ENCODE data around the gene CENPX.

CENPX gene

DNA sequence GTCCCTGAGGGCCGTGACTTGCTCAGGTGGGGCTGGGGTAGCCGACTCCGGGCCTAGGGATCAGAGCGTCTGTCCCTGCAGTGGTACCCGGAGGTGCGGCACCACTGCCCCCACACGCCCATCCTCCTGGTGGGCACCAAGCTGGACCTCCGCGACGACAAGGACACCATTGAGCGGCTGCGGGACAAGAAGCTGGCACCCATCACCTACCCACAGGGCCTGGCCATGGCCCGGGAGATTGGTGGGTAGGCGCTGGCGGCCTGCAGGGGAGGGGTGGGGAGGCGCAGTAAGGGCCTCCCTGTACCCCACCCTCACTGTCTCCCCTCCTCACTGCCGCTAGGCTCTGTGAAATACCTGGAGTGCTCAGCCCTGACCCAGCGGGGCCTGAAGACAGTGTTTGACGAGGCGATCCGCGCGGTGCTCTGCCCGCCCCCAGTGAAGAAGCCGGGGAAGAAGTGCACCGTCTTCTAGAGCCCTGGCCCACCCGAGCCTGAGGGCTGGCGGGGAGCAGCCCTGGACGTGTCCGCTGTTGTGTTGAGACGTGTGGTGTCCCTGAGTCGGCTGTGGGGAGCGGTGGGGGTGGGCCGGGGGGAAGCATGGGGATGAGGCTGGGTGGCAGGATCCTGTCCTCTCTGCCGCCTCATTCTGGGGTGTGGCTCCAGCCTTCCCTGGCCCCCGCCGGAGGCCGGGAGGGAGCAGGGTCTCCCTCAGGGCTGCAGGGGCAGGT is 10.8 kb upstream of the CENPX start:
- H3K27ac ChIP-seq = peak overlapping the region; percentile 82
- POLR2A ChIA-PET (ENCODE audit: low non-redundant PET) = interaction anchor here (0.9 kb wide), 1 partner anchor 17 kb away, joined by 3 read pairs; no protein-coding TSS in a partner anchor
- CTCF ChIA-PET = no interaction called here
- no peak for DNase-seq (ENCODE audit: low spot score)
- TF ChIP-seq, protein P1, sequence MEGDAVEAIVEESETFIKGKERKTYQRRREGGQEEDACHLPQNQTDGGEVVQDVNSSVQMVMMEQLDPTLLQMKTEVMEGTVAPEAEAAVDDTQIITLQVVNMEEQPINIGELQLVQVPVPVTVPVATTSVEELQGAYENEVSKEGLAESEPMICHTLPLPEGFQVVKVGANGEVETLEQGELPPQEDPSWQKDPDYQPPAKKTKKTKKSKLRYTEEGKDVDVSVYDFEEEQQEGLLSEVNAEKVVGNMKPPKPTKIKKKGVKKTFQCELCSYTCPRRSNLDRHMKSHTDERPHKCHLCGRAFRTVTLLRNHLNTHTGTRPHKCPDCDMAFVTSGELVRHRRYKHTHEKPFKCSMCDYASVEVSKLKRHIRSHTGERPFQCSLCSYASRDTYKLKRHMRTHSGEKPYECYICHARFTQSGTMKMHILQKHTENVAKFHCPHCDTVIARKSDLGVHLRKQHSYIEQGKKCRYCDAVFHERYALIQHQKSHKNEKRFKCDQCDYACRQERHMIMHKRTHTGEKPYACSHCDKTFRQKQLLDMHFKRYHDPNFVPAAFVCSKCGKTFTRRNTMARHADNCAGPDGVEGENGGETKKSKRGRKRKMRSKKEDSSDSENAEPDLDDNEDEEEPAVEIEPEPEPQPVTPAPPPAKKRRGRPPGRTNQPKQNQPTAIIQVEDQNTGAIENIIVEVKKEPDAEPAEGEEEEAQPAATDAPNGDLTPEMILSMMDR (conservative IDR thresholded peaks at IDR 0.05; ENCODE audit: low read depth) = no peak

DNA sequence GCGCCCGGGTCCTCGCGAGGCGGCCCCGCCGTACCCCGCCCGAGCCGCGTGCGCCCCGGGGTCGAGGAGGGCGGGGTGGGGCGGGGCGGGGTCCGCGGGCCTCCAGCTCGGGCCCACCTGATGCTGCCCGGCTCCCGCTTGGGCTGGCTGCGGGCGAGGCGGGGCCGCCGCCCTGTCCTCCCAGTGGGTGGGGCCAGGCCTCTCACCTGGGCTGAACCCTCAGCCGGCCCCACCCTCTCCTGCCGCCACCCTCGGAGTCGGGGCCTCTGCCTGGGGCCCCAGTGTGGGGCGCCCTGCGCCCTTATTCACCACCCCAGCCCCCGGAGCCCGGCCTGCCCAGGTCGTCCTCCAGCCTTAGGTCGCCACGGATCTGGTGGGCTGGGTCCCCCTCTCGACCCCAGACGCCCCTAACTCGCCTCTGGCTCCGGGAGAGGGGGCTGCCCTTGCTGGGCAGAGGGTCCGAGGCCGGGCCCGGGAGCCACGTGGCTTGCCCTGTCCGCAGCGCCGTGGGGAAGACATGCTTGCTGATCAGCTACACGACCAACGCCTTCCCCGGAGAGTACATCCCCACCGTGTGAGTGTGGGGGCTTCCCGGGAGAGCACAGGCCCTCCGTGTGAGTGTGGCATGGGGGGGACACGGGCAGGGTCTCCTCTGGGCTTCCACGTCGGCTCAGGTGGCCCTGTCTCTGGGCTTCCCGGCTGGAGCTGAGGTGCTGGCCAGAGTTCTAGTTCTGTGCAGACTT is 9.4 kb upstream of the CENPX start:
- ChIA-PET CTCF (interaction anchor here (0.5 to 2.9 kb wide), 3 partner anchors 11 to 153 kb away, joined by 3 to 22 read pairs (median 4); partner anchors contain the start of gene CENPX), POLR2A (ENCODE audit: low non-redundant PET) (no interaction called here)

DNA sequence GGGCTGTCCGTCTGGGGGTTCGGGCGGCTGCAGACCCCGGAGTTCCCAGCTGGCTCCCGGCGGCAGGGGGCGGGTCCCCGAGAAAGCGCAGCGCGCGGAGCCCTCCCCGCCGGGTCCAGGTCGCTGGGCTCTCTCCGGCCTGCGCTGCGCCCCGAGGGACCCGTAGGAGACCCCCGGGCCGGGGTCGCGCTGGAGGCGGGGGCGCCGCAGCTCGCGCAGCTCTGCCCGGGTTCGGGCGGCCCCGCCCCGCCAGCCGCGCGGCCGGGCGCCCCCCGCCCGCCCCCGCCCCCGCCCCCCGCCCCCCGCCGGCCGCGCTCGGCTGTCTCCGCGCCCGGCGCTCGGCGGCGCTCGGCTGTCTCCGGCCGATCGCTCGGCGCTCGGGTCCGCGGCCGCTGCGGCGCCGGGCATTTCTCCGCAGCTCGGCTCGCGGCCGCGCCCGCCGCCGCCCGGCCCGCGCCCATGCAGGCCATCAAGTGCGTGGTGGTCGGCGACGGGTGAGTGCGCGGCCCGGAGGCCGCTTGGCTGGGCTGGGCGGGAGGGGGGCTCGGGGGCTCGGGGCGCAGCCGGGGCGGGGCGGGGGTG is 8.7 kb upstream of the CENPX start, which contains the start of gene RAC3:
Gene RAC3 (plus strand): TSS at position 376 of the 582 bp plus-strand sequence. CDS start 84 bp downstream, at position 460.
- CTCF ChIA-PET = interaction anchor here (0.5 to 3.1 kb wide), 7 partner anchors 10 to 154 kb away, joined by 3 to 24 read pairs (median 4); partner anchors contain the start of gene CENPX
- no peak for DNase-seq (ENCODE audit: low spot score)
- H3K27ac ChIP-seq = peak within 1 kb of the TSS; percentile 82
- TF ChIP-seq, protein P1 (conservative IDR thresholded peaks at IDR 0.05; ENCODE audit: low read depth) = no peak
- POLR2A ChIA-PET (ENCODE audit: low non-redundant PET) = interaction anchor here (0.6 kb wide), 1 partner anchor 8 kb away, joined by 3 read pairs; the partner anchor contains the start of genes CENPX and LRRC45

More for the DNA sequence above, 9.4 kb upstream of the CENPX start:
- TF ChIP-seq, protein P1 (conservative IDR thresholded peaks at IDR 0.05; ENCODE audit: low read depth) = no peak
- peak overlapping the region; percentile 82 for H3K27ac ChIP-seq
- DNase-seq (ENCODE audit: low spot score) = peak; percentile 53

DNA sequence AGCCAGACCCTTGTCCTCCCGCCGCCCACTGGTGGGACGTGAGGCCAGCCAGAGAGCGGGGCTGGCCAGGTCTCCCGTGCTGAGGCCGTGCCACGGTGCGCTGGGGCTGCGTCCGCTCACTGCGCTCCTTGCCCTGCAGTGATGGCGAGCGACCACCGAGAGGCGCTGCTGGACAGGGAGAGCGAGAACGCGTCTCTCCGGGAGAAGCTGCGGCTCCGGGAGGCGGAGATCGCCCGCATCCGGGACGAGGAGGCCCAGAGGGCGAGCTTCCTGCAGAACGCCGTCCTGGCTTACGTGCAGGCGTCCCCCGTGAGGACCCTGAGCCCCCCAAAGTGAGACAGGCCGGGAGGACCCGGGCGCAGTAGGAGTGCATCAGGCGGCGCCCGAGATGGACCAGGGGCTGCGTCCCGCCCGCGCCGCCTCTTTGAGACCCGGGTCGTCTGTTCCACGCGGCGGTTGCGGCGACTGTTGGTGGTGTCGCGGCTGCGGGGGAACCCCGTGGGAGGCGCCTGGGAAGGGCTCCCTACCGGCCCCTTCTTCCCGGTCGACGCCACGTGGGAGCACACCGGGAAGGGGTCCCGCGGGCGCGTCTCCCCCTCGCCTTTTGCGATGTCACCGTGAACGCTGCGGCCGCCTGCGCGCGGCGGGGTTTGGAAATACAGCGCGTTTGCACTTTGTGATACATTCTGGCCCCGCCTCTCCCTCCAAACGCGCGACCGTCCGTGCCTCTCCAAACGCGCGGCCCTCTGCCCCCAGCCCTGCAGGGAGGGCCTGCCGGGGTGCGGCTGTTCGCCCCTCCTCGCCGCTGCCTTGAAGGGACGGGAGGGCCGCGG is 8.0 kb upstream of the CENPX start:
- POLR2A ChIA-PET (ENCODE audit: low non-redundant PET) = interaction anchor here (0.6 kb wide), 1 partner anchor 8 kb away, joined by 3 read pairs; the partner anchor contains the start of genes CENPX and LRRC45
- CTCF ChIA-PET = interaction anchor here (0.6 to 3.1 kb wide), 39 partner anchors 10 to 365 kb away, joined by 3 to 24 read pairs (median 4); partner anchors contain the start of genes CENPX, FASN, PCYT2 and PYCR1
- H3K27ac ChIP-seq = peak overlapping the region; percentile 82
- TF ChIP-seq, protein P1 (conservative IDR thresholded peaks at IDR 0.05; ENCODE audit: low read depth) = peak; percentile 92
- DNase-seq (ENCODE audit: low spot score) = peak; percentile 74

DNA sequence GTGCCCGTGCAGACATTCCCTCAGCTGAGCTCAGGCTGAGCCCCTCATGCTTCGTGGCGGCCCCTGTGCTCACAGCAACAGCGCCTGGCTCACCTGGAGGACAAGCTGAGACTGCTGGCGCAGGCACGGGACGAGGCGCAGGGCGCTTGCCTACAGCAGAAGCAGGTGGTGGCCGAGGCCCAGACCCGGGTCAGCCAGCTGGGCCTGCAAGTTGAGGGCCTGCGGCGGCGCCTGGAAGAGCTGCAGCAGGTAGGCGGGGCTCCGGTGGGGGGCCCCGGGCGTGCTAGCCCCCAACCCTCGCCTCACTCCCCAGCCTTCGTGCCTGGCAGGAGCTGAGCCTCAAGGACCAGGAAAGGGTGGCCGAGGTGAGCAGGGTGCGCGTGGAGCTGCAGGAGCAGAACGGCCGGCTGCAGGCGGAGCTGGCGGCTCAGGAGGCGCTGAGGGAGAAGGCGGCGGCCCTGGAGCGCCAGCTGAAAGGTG is 7.4 kb upstream of the CENPX start:
- CTCF ChIA-PET = interaction anchor here (0.5 to 3.1 kb wide), 22 partner anchors 9 to 216 kb away, joined by 3 to 24 read pairs (median 4); partner anchors contain the start of genes CENPX, FASN and PYCR1
- TF ChIP-seq, protein P1 (conservative IDR thresholded peaks at IDR 0.05; ENCODE audit: low read depth) = no peak
- POLR2A ChIA-PET (ENCODE audit: low non-redundant PET) = interaction anchor here (0.6 kb wide), 1 partner anchor 10 kb away, joined by 9 read pairs; no protein-coding TSS in a partner anchor
- H3K27ac ChIP-seq = peak overlapping the region; percentile 82
- no peak for DNase-seq (ENCODE audit: low spot score)

All from RWPE1 (cell line).